VCaP (cell line): ENCODE results near the gene TAOK3.

Experiments
- H3K27ac ChIP-seq: fragments of 450-650 bp; 2 replicates; pipeline ENCODE4 v1.5.1; 2017
- TF ChIP-seq, protein P1 (sequence below): fragments of 450-650 bp; conservative IDR thresholded peaks from 2 replicates; pipeline ENCODE4 v1.5.1; 2017; ENCODE audit warnings: mild to moderate bottlenecking, moderate library complexity

Gene TAOK3

GRCh38 chr12:118109088-118109487 lies 263.6 kb downstream of the TAOK3 start:
- TF ChIP-seq, protein P1, sequence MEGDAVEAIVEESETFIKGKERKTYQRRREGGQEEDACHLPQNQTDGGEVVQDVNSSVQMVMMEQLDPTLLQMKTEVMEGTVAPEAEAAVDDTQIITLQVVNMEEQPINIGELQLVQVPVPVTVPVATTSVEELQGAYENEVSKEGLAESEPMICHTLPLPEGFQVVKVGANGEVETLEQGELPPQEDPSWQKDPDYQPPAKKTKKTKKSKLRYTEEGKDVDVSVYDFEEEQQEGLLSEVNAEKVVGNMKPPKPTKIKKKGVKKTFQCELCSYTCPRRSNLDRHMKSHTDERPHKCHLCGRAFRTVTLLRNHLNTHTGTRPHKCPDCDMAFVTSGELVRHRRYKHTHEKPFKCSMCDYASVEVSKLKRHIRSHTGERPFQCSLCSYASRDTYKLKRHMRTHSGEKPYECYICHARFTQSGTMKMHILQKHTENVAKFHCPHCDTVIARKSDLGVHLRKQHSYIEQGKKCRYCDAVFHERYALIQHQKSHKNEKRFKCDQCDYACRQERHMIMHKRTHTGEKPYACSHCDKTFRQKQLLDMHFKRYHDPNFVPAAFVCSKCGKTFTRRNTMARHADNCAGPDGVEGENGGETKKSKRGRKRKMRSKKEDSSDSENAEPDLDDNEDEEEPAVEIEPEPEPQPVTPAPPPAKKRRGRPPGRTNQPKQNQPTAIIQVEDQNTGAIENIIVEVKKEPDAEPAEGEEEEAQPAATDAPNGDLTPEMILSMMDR, result no peak
- no peak overlapping the region for H3K27ac ChIP-seq

DNA sequence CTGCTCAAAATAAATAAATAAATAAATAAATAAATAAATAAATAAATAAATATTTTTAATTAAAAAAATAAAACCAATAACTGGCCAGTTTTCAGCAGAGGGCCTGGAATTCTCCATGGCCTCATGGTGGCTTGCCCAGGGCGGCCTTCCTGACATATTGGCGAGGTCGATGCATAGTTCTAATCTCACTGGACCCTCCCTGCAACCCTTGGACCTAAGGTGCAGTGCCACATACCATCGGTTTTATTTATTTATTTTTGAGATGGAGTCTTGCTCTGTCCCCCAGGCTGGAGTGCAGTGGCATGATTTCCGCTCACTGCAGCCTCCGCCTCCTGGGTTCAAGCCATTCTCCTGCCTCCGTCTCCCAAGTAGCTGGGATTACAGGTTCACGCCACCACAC lies 265.0 kb downstream of the TAOK3 start:
- TF ChIP-seq, protein P1, result no peak
- H3K27ac ChIP-seq, result peak overlapping the region; percentile 12; the same call in 1 of the 2 replicates

GRCh38 chr12:118107011-118107410 lies 265.7 kb downstream of the TAOK3 start:
- TF ChIP-seq, protein P1, result no peak
- H3K27ac ChIP-seq, result peak overlapping the region; percentile 12; the same call in 1 of the 2 replicates

GRCh38 chr12:118103601-118104382 lies 268.9 kb downstream of the TAOK3 start, which contains the start of gene VSIG10:
Gene VSIG10, minus strand, starts transcription at chr12:118104011. Its CDS starts 340 bp downstream, at chr12:118103671.
- TF ChIP-seq, protein P1, result peak; percentile 11; the same call in 1 of the 2 replicates

GRCh38 chr12:118103201-118103600 lies 269.5 kb downstream of the TAOK3 start:
- peak overlapping the region; percentile 96 for H3K27ac ChIP-seq
- TF ChIP-seq, protein P1, result no peak

More at GRCh38 chr12:118103601-118104382, 268.9 kb downstream of the TAOK3 start, which contains the start of gene VSIG10:
- H3K27ac ChIP-seq, result peak within 1 kb of the TSS; percentile 96

- H3K27ac ChIP-seq, result peak overlapping the region; percentile 96
Observed at GRCh38 chr12:118102609-118103008, 270.1 kb downstream of the TAOK3 start.

DNA sequence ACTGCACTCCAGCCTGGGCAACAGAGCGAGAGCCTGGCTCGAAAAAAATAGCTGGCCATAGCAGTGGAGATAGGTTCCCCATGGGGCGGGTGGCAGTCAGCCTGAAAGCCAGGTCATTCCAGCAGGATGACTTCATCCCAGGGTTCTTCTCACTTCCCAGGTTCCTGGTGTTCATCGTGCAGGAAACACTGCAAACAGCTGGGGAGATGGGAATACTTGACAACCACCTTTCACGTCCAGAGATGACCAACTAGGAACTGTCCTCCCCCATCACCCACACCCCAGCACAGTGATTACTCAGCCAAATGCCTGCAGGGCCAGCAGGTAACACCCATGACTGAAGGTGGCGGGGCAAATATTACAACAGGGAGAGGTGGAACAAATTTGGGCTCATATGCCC lies 270.6 kb downstream of the TAOK3 start:
- H3K27ac ChIP-seq, result peak overlapping the region; percentile 96; the same call in 1 of the 2 replicates
- TF ChIP-seq, protein P1, result no peak

More at GRCh38 chr12:118102609-118103008, 270.1 kb downstream of the TAOK3 start:
- TF ChIP-seq, protein P1, result no peak
